CD4-positive, CD25-positive, alpha-beta regulatory T cell (primary cell): ENCODE data around the gene FEN1. TPM values are rescaled to one million over a fixed set of nuclear protein-coding genes. Genes with fewer than 3 reads are reported as not detected.

ENCODE experiments used
- ATAC-seq, 2 donors: fragments of 150-1000 bp; cut with Tn5 transposase; one replicate each; pipeline ENCODE4 v1.10.0; 2021; ENCODE audit warnings: low read depth in 2 of 2, moderate number of reproducible peaks in 2 of 2, moderate library complexity in 1 of 2
- DNase-seq, 3 donors: peaks; one replicate each; pipeline versions ENCODE4 v3.0.0 to v3.0.0-alpha.2; 2012 to 2022; ENCODE audit warnings: mixed read lengths in 1 of 3
- H3K27ac ChIP-seq: one replicate; pipeline ENCODE4 v1.7.0; 2013; ENCODE audit warnings: mild to moderate bottlenecking, low read length; ENCODE audit not compliant: insufficient read depth, poor library complexity, severe bottlenecking
- H3K27me3 ChIP-seq: one replicate; pipeline ENCODE4 v1.7.0; 2013; ENCODE audit warnings: low read length; ENCODE audit not compliant: control insufficient read depth, insufficient read depth
- H3K36me3 ChIP-seq: one replicate; pipeline ENCODE4 v1.7.0; 2013; ENCODE audit warnings: mild to moderate bottlenecking, low read length, moderate library complexity; ENCODE audit not compliant: control insufficient read depth, insufficient read depth
- H3K4me1 ChIP-seq: 2 replicates; pipeline ENCODE4 v1.7.0; 2013; ENCODE audit warnings: mild to moderate bottlenecking, low read length; ENCODE audit not compliant: insufficient read depth, control insufficient read depth, poor library complexity, severe bottlenecking
- H3K4me3 ChIP-seq: one replicate; pipeline ENCODE4 v1.7.0; 2013; ENCODE audit warnings: low read depth, mild to moderate bottlenecking, low read length, moderate library complexity
- H3K9me3 ChIP-seq, 2 experiments: 1 replicate in 1 of 2; 2 replicates in 1 of 2; pipeline ENCODE4 v1.7.0; 2013; ENCODE audit warnings: low read length in 2 of 2, mild to moderate bottlenecking in 1 of 2, moderate library complexity in 1 of 2; ENCODE audit not compliant: control insufficient read depth in 2 of 2
- H3K27ac Mint-ChIP-seq, 3 donors: one replicate each; pipeline ENCODE4 v1.8.0; 2020 to 2022; ENCODE audit warnings: mild to moderate bottlenecking in 3 of 3, mixed read lengths in 3 of 3, moderate library complexity in 2 of 3
- H3K27me3 Mint-ChIP-seq: one replicate; pipeline ENCODE4 v1.8.0; 2022; ENCODE audit warnings: mild to moderate bottlenecking, mixed read lengths
- H3K36me3 Mint-ChIP-seq: one replicate; pipeline ENCODE4 v1.8.0; 2020; ENCODE audit warnings: mixed read lengths
- H3K4me1 Mint-ChIP-seq, 4 donors: one replicate each; pipeline ENCODE4 v1.8.0; 2020 to 2022; ENCODE audit warnings: mixed read lengths in 4 of 4, mild to moderate bottlenecking in 1 of 4
- H3K4me3 Mint-ChIP-seq, 4 donors: one replicate each; pipeline ENCODE4 v1.8.0; 2020 to 2022; ENCODE audit warnings: mild to moderate bottlenecking in 4 of 4, mixed read lengths in 4 of 4, moderate library complexity in 3 of 4
- H3K9me3 Mint-ChIP-seq, 7 donors: one replicate each; pipeline ENCODE4 v1.8.0; 2020 to 2022; ENCODE audit warnings: mixed read lengths in 7 of 7, mild to moderate bottlenecking in 3 of 7, moderate library complexity in 2 of 7
- polyA plus RNA-seq, 4 donors: library from polyadenylated mRNA; unstranded; fragments of 300-500 nt; fragmentation: Illumina TruSeq; gene quantifications; one replicate each; pipeline ENCODE4 v1.2.3, GENCODE V29; 2021
- total RNA-seq: library from RNA; stranded (reverse); gene quantifications from one replicate; pipeline ENCODE4 v1.2.3, GENCODE V29; 2022

Gene FEN1
- total and polyA plus RNA-seq, 5 donors from 2014 or later, result 13.2 to 24.5 (median 22.1) TPM

GRCh38 chr11:61747192-61747966 lies 45.3 kb upstream of the FEN1 start:
- DNase-seq (peak in 2 of 3 donors; percentile 19 to 38), ATAC-seq (peak in 1 of 2 donors; percentile 38)
- H3K4me3 ChIP-seq, result no peak overlapping the region
- no peaks in the 10 kb centered on the region for H3K36me3 ChIP-seq
- H3K4me3 Mint-ChIP-seq, result no peak overlapping the region
- H3K4me1 ChIP-seq, result no peaks in the 10 kb centered on the region
- peaks cover 9% of the 10 kb centered on the region for H3K27me3 ChIP-seq
- H3K36me3 Mint-ChIP-seq, result peaks cover 3% of the 10 kb centered on the region
- peaks cover 18% of the 10 kb centered on the region for H3K27me3 Mint-ChIP-seq
- H3K27ac ChIP-seq, result no peak overlapping the region
- peaks cover 0 to 3% (median 0%) of the 10 kb centered on the region in 7 donors for H3K9me3 Mint-ChIP-seq
- no peak overlapping the region for H3K27ac Mint-ChIP-seq
- H3K9me3 ChIP-seq, result no peaks in the 10 kb centered on the region
- H3K4me1 Mint-ChIP-seq, result peaks cover 0 to 7% (median under 1%) of the 10 kb centered on the region in 4 donors

DNA sequence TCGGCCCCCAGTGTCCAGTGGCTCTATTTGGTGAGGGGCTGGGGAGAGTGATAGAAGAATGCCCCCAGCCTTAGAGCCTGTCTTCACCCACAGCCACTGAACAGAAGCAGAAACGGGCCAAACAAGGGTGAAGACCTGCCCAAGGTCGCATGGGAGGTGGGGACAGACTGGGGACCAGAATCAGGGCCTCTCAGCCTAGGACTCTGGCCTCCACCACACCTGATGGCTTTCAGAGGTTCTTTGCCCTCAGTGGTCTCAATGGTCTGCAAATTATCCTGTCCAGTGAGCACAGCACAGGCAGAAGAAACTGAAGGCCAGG lies 44.8 kb upstream of the FEN1 start:
- peaks cover 3% of the 10 kb centered on the region for H3K36me3 Mint-ChIP-seq
- Histone ChIP-seq H3K36me3 (no peaks in the 10 kb centered on the region), H3K9me3 (no peaks in the 10 kb centered on the region), H3K27me3 (peaks cover 9% of the 10 kb centered on the region), H3K27ac (no peak overlapping the region), H3K4me3 (no peak overlapping the region), H3K4me1 (peaks cover 3% of the 10 kb centered on the region)
- DNase-seq (no peak), ATAC-seq (no peak)
- H3K27ac Mint-ChIP-seq, result no peak overlapping the region
- peaks cover 20% of the 10 kb centered on the region for H3K27me3 Mint-ChIP-seq
- H3K9me3 Mint-ChIP-seq, result peaks cover 0 to 3% (median 0%) of the 10 kb centered on the region in 7 donors
- peaks cover 0 to 7% (median under 1%) of the 10 kb centered on the region in 4 donors for H3K4me1 Mint-ChIP-seq
- no peak overlapping the region for H3K4me3 Mint-ChIP-seq

DNA sequence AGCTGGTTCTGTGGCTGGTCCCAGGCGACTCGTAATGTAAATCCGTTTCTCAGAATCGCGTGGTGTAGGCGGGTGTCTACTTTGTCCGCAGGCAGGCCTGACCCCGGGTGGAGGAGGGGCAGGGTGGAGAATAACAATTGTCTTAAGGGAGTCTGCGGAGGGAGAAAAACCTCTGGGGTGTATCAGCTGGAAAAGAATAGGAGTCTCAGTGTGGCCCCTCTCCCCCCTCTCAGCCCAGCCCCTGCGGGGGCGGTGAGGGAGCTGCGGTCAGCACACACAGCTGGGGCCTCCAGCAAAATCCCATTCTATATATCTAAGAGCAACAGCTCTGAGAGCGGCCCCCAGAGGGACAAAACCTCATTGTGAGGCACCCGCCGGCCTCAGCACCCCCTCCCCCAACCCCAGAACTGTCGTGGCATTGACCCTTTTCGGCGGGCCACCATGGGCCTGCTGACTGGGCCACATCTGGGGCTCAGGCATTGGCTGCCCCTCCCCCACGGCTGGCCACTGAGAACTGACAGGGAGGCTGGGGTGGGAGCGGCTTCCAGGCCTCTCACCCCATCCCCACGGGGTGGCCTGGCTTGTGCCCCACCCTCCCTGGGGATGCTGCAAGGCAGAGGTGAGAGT lies 43.0 kb upstream of the FEN1 start:
- ATAC-seq (no peak), DNase-seq (no peak)
- H3K27me3 ChIP-seq, result peaks cover 9% of the 10 kb centered on the region
- peaks cover 3% of the 10 kb centered on the region for H3K36me3 Mint-ChIP-seq
- peaks cover 6% of the 10 kb centered on the region for H3K4me1 ChIP-seq
- H3K27ac Mint-ChIP-seq, result no peak overlapping the region
- no peak overlapping the region for H3K4me3 ChIP-seq
- peaks cover 31% of the 10 kb centered on the region for H3K27me3 Mint-ChIP-seq
- no peak overlapping the region for H3K4me3 Mint-ChIP-seq
- H3K4me1 Mint-ChIP-seq, result peaks cover 0 to 14% (median 4%) of the 10 kb centered on the region in 4 donors
- no peak overlapping the region for H3K27ac ChIP-seq
- H3K9me3 ChIP-seq, result no peaks in the 10 kb centered on the region
- no peaks in the 10 kb centered on the region for H3K36me3 ChIP-seq
- H3K9me3 Mint-ChIP-seq, result peaks cover 0 to 5% (median 0%) of the 10 kb centered on the region in 7 donors

- H3K36me3 ChIP-seq, result no peaks in the 10 kb centered on the region
- H3K4me1 ChIP-seq, result peaks cover 6% of the 10 kb centered on the region
- Mint-ChIP-seq H3K4me1 (peaks cover 0 to 14% (median 4%) of the 10 kb centered on the region in 4 donors), H3K27ac (no peak overlapping the region), H3K9me3 (peaks cover 0 to 5% (median 0%) of the 10 kb centered on the region in 7 donors), H3K36me3 (peaks cover 3% of the 10 kb centered on the region), H3K27me3 (peaks cover 31% of the 10 kb centered on the region), H3K4me3 (peak overlapping the region in 3 of 4 donors; percentile 0 to 41 (median 6))
- ATAC-seq (no peak), DNase-seq (no peak)
- H3K27me3 ChIP-seq, result peaks cover 9% of the 10 kb centered on the region
- H3K27ac ChIP-seq, result no peak overlapping the region
- H3K4me3 ChIP-seq, result no peak overlapping the region
- no peaks in the 10 kb centered on the region for H3K9me3 ChIP-seq
Observed at GRCh38 chr11:61750631-61751273, 42.0 kb upstream of the FEN1 start.

DNA sequence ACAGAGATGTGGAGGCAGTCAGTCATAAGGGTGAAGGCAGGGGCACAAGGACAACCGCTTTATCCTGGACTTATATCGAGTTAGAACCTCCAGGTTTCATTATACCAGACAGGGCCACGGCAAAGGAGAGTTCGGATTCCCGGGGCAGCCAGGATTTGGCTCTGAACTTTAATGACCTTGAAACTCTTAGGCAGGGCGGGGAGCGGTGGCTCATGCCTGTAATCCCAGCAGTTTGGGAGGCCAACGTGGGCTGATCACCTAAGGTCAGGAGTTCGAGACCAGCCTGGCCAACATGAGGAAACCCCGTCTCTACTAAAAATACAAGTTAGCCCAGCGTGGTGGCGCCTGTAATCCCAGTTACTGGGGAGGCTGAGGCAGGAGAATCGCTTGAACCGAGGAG lies 41.3 kb upstream of the FEN1 start:
- Histone ChIP-seq H3K4me1 (peaks cover 10% of the 10 kb centered on the region), H3K9me3 (no peaks in the 10 kb centered on the region), H3K27me3 (peaks cover 9% of the 10 kb centered on the region), H3K4me3 (no peak overlapping the region), H3K36me3 (no peaks in the 10 kb centered on the region), H3K27ac (no peak overlapping the region)
- peak overlapping the region in 3 of 4 donors; percentile 0 to 6 (median 4) for H3K4me3 Mint-ChIP-seq
- H3K36me3 Mint-ChIP-seq, result peaks cover 3% of the 10 kb centered on the region
- ATAC-seq (no peak), DNase-seq (no peak)
- peaks cover 0 to 17% (median 6%) of the 10 kb centered on the region in 4 donors for H3K4me1 Mint-ChIP-seq
- H3K27me3 Mint-ChIP-seq, result peaks cover 31% of the 10 kb centered on the region
- no peak overlapping the region for H3K27ac Mint-ChIP-seq
- H3K9me3 Mint-ChIP-seq, result peaks cover 0 to 5% (median 0%) of the 10 kb centered on the region in 7 donors

GRCh38 chr11:61752117-61752924 lies 40.4 kb upstream of the FEN1 start, which contains the start of gene MYRF:
MYRF (plus strand) TSS chr11:61752636; CDS start chr11:61752745, 109 bp downstream.
- no peaks in the 10 kb centered on the region for H3K9me3 ChIP-seq
- H3K36me3 ChIP-seq, result no peaks in the 10 kb centered on the region
- peaks cover 0 to 5% (median 0%) of the 10 kb centered on the region in 7 donors for H3K9me3 Mint-ChIP-seq
- ATAC-seq (peak; percentile 67 to 75), DNase-seq (peak; percentile 24 to 39 (median 31))
- H3K27me3 Mint-ChIP-seq, result peaks cover 31% of the 10 kb centered on the region
- H3K36me3 Mint-ChIP-seq, result peaks cover 3% of the 10 kb centered on the region
- peak within 1 kb of the TSS; percentile 73 to 87 (median 77) for H3K4me3 Mint-ChIP-seq
- H3K4me1 ChIP-seq, result peaks cover 14% of the 10 kb centered on the region
- no peak within 1 kb of the TSS for H3K27ac ChIP-seq
- H3K4me1 Mint-ChIP-seq, result peaks cover 0 to 22% (median 8%) of the 10 kb centered on the region in 4 donors
- peaks cover 9% of the 10 kb centered on the region for H3K27me3 ChIP-seq
- peak within 1 kb of the TSS in 1 of 3 donors; percentile 66 for H3K27ac Mint-ChIP-seq
- no peak within 1 kb of the TSS for H3K4me3 ChIP-seq

- peaks cover 31% of the 10 kb centered on the region for H3K27me3 Mint-ChIP-seq
- H3K36me3 Mint-ChIP-seq, result peaks cover 3% of the 10 kb centered on the region
- H3K27ac ChIP-seq, result no peak overlapping the region
- peaks cover 14% of the 10 kb centered on the region for H3K4me1 ChIP-seq
- H3K9me3 Mint-ChIP-seq, result peaks cover 0 to 5% (median 0%) of the 10 kb centered on the region in 7 donors
- H3K9me3 ChIP-seq, result no peaks in the 10 kb centered on the region
- no peak for ATAC-seq
- H3K4me3 ChIP-seq, result no peak overlapping the region
- H3K27ac Mint-ChIP-seq, result peak overlapping the region in 1 of 3 donors; percentile 66
- H3K27me3 ChIP-seq, result peaks cover 9% of the 10 kb centered on the region
- no peaks in the 10 kb centered on the region for H3K36me3 ChIP-seq
- H3K4me3 Mint-ChIP-seq, result peak overlapping the region; percentile 72 to 82 (median 77)
- no peak for DNase-seq
- H3K4me1 Mint-ChIP-seq, result peaks cover 0 to 22% (median 8%) of the 10 kb centered on the region in 4 donors
Observed at GRCh38 chr11:61752925-61753521, 39.7 kb upstream of the FEN1 start.
